ENCODE data around the gene CAP1.

DNA sequence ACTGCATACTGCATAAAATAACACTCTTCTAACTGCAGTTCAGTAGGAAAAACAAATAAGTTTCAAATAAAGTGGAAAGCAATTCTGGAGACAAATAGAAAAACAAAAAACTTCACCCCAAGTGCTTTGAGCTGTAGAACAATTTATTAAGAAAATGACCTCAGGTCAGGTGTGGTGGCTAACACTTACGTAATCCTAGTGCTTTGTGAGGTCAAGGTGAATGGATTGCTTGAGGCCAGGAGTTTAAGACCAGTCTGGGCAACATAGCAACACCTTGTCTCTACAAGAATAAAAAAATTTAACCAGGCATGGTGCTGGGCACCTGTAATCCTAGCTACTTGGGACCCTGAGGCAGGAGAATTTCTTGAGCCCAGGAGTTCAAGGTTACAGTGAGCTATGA, 61.5 kb downstream of the CAP1 start:
- TF ChIP-seq POLR2A (IDR thresholded peaks at IDR 0.05), result no peak
- TF ChIP-seq CTCF (IDR thresholded peaks at IDR 0.05), result no peak
- no peak for TF ChIP-seq EP300 (IDR thresholded peaks at IDR 0.05; ENCODE audit: low read depth)

All from transverse colon (tissue), 3 donors.